Germinal center (tissue), 1 donor: ENCODE data around the gene DCTN3.

Source experiments
- DNase-seq: peaks from one replicate; pipeline ENCODE4 v3.0.0; 2012; ENCODE audit warnings: mixed read lengths, low spot score

The DCTN3 gene

GRCh38 chr9:34590381-34591247 lies 29.7 kb downstream of the DCTN3 start:
- peak; percentile 29 for DNase-seq

DNA sequence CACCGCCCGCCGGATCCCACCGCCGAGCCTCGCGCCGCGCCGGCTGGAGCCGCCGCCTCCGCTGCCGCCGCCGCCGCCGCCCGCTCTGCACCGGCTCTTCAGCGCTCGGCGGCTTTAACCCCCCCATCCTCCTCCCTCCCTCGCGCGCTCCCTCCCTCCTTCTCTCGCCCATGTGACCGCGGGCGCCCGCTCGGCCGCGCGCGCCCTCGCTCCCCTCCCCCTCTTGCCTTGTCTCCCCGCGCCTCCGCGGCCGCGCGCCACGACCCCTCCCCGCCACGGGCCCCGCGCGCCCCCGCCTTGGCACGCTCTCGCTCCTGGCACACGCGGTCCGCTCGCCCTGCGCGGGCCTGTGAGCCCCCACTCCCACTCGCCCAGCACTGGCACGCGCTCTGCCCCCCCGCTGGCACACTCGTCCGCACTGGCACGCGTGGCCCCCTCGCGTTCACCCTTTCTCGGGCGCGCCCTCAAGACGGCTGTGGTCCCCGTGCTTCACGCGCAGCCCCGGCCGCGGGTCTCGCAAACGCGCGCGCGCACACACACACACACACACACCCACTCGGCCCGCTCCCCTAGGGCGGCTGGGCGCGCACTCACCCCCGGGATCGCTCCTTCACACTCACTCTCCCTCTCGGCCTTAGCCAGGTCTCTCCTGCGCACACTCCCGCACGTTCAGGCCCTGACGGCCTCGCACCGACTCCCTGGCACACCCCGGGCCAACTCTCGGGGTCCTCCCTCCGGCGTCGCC lies 30.5 kb downstream of the DCTN3 start, which contains the start of gene CNTFR:
Gene CNTFR, minus strand, starts transcription at position 89 of the 745 bp plus-strand sequence. CDS start 20,743 bp downstream, outside the sequence.
- peak; percentile 36 for DNase-seq

DNA sequence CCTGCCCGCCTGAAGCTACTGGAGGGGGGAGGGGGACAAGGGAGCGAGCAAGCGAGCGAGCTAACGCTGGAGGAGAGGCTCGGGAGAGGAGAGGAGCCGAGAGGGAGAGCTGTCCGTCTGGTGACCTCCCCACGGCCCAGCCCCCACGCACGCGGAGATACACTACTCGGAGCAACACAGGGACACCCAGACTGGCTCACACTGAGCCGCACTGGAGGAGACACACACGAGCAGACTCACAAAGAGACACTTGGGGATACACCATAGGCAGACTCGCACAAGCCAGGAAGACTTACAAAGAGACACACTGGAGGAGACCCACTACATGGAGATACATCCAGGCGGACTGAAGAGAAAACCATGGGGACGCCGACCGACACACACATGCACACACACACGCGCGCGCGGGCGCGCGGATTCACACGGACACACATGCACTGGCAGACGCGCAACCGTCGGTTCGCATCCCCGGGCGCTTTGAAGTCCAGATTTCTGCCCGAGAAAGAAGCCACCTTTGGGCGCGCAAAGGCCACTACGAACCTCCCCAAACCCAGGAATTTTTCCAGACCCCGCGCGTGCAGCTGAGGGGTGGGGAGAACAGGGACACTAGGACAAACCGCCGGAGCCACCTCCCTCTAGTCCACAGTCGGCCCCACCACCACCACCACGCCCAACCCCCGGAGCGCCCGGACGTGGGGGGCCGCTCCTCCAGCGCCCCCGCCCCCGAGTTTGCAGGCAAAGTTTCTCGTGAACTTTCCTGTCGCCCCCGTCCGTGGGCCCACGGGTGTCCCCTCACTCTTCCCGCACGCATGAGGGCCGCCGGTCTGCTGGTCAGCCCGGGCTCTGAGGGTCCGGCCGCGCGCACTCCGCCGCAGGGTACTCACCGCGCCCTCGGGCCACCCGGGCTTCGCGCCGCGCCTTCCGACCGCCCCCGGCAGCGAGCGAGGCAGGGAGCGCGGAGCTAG lies 31.3 kb downstream of the DCTN3 start:
- no peak for DNase-seq

GRCh38 chr9:34587271-34587670 lies 33.0 kb downstream of the DCTN3 start:
- DNase-seq: no peak

DNA sequence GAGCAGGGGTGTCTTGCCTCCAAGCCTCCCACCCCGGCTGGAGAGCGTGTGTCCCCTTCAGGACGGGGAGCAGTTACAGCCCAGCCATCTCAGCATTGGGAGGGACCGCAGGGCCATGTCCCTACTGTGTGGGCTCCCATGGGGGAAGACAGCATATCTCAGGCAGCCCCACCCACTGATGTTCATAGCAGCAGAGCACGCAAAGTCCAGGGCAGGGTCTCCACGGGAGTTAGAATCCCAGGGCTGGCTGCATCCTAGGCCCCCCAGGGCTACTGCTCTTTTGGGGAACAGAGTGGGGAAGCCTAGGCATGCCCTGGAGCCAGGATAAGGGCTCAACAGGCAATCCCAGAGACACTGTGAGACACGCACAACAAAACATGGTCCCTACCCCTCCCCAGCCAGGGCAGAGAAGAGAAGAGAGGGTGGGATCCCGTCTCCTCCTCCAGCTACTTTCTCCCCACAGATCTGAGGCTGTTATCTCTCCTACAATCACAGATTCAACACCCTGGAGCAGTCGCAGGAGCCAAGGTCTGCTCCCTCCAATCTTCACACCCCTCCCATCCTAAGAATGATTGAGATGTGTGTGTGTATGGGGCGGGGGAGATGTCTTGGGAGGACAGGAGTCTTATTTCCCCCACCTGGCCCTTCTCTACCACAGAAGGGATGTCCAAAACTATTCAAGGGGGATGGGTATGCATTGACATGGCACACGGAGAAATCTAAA lies 34.2 kb downstream of the DCTN3 start:
- DNase-seq: no peak

DNA sequence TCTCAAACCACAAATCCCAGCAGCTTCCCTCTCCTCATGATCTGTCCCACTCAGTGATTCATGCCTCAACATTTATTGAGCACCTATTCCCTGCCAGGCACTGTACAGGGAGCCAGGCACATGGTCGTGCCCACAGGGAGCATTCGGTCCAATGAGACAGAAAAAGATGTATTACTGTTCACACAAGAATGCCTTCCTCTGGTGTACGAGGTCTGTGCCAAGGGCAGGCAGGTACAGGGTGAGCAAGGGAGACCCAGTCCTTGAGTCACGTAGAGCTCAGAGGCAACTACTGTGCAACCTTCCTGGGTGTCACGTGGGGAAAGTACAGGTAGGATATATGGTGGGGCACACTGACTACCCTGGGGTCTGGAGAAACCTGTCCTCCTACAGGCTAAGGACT lies 35.3 kb downstream of the DCTN3 start:
- no peak for DNase-seq

DNA sequence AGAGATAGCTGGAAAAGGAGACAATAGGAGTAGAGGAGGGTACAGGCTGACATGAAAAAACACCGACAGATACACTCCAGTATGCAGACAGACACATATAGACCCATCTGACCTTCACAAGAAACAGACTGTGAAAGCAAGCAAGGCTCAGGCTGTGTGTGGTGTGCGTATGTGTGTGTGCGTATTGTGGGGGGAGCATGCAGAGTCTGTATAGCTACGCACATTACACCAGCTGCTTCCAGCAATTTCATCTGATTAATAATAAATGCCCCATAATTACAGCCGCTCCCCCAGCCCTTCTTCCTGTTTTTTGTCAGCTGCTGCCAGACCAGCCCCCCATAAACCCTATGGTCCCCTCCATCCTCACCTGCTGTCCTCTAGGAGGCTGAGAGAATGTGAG lies 37.5 kb downstream of the DCTN3 start:
- no peak for DNase-seq

DNA sequence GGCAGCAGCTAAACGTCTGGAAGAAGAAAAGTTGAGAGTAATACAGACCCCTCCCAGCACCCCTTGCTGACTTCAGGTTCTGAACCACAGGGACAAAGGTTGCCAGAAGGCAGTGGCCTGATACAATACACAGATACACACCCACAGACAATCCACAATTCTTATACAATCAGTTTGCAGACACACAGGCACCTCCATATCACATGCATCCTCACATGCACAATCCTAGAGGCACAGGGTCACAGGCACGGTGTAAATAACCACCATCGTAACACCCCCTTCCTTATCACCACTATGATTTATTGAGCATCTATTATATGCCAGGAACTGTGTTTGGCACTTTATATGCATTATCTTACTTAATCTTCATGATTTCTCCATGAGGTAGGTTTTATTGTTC lies 39.0 kb downstream of the DCTN3 start:
- DNase-seq: no peak

- no peak for DNase-seq
Observed at GRCh38 chr9:34580358-34580757, 39.9 kb downstream of the DCTN3 start.

GRCh38 chr9:34579808-34580163 lies 40.5 kb downstream of the DCTN3 start:
- DNase-seq: no peak

DNA sequence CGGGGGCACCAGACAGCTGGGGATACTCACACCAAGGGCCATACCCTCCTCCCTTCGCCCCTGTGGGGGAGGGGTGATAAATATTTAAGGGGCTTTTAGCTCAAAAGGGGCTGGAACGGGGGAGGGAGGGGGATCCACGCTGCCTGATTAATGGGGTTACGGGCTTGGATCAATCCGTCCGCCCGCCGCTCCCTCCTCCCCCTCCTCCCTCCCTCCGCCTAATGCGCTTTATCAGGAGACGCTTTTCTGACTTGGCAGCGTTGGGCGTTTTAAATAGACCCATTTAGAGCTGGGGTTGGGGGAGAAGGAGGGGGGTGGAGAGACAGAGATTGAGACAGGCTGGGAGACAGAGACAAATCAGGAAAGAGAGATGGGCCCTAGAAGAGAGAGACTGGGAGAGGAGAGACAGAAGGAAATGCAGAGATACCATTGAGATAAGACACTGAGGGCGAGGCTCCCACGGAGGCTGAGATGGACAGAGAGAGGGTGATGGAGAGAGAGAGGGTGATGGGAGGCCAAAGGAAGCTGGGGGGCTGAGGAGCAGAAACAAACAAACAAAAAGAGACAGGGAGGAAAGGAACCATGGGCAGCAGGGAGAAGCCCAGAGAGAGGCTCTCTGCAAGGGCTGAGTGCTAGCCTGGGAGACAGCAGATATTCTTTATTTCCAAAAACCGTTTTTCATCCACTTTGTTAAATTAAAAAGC lies 41.0 kb downstream of the DCTN3 start:
- DNase-seq: no peak

DNA sequence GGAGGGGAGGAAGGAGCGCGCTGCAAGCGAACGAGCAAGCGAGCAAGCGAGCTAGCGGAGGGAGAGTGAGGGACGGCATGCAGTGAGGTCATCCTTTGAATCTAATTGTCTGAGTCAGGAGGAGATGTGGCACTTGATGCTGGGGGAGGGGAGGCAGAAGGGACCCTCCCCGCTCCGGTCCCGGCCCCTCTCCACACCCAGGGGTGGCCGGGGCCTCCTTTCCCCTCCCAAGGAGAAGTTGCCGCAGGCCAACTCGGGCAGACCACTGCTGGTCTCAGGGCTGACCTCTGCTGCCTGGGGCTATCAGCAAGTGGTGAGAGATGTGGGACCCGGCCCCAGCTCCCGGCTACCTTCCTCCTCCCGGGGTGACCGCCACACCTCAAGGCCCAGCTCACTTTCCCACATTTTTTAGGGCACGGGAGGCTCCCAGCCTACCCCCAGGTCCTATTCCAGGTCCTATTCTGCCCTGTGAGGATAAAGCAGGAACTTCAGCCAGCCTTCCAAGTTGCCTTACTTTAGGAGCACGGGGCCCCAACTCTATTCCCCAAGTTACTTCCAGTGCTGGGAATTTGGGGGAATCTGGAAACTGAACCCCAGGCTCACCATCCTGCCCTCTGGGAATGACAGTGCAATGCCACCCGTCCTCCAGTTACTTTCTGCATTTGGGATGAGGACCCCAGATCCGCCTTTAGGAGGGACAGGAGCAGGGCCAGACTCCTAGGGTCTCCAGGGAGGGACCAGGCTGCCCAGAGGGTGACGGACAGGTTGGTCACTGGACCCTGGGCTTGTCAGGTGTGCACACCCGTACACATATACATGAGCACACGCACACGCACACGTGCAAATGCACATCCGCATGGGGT lies 41.8 kb downstream of the DCTN3 start:
- no peak for DNase-seq

- DNase-seq: no peak
Observed at GRCh38 chr9:34577400-34578240, 42.7 kb downstream of the DCTN3 start.

GRCh38 chr9:34576597-34577399 lies 43.5 kb downstream of the DCTN3 start:
- DNase-seq: no peak

- no peak for DNase-seq
Observed at GRCh38 chr9:34575862-34576596, 44.3 kb downstream of the DCTN3 start.

- DNase-seq: no peak
Observed at GRCh38 chr9:34575241-34575640, 45.1 kb downstream of the DCTN3 start.

GRCh38 chr9:34574571-34574970 lies 45.7 kb downstream of the DCTN3 start:
- DNase-seq: no peak
